HFFc6 (cell line): Measurements from ENCODE around the gene MNT. TPM values are rescaled to one million over a fixed set of nuclear protein-coding genes. Genes with fewer than 3 reads are reported as not detected.
"Not testable (repeated sequence)": the region's sequence is repeated elsewhere in the genome, so short reads cannot be mapped to it uniquely, and the experiment has no call there.

ENCODE experiments used
- DNase-seq: peaks from one replicate; pipeline ENCODE4 v3.0.0-alpha.2; 2018
- H3K27ac Mint-ChIP-seq: 2 replicates; pipeline ENCODE4 v1.8.0; 2020; ENCODE audit warnings: mild to moderate bottlenecking, mixed read lengths
- H3K27me3 Mint-ChIP-seq: 2 replicates; pipeline ENCODE4 v1.8.0; 2021; ENCODE audit warnings: mild to moderate bottlenecking, moderate library complexity, mixed read lengths; ENCODE audit not compliant: insufficient read depth
- H3K36me3 Mint-ChIP-seq: 2 replicates; pipeline ENCODE4 v1.8.0; 2021; ENCODE audit warnings: low read depth, mixed read lengths
- H3K4me1 Mint-ChIP-seq: 2 replicates; pipeline ENCODE4 v1.8.0; 2020; ENCODE audit warnings: low read depth, mixed read lengths
- H3K4me3 Mint-ChIP-seq: 2 replicates; pipeline ENCODE4 v1.8.0; 2020; ENCODE audit warnings: mild to moderate bottlenecking, moderate library complexity, mixed read lengths
- H3K9me3 Mint-ChIP-seq: 2 replicates; pipeline ENCODE4 v1.8.0; 2020; ENCODE audit warnings: mild to moderate bottlenecking, mixed read lengths
- CTCF ChIP-seq: fragments of 200-600 bp; sonication (generic); IDR thresholded peaks from 2 replicates; pipeline ENCODE4 v1.5.0; 2021; ENCODE audit warnings: antibody characterized with exemption, mild to moderate bottlenecking
- long read RNA-seq: library from polyadenylated mRNA; unstranded; transcript quantifications from one replicate; pipeline ENCODE4 v2.0.0, GENCODE V29; 2019
- total RNA-seq, 6 experiments: library from RNA; stranded (reverse); fragmentation: NEBNext Ultra II Directional; extraction: Animal tissue kit (Norgen Biotek cat#: 25700); gene quantifications; 2 replicates in 1 of 6; 3 replicates in 5 of 6; pipeline ENCODE4 v1.2.3, GENCODE V29; 2021

Gene MNT
- total RNA-seq, result 10 to 100 TPM; 19.4 to 25.4 (median 21.9) TPM
- long read RNA-seq, partial matches to known transcripts, result 0 of 4 reads
- long read RNA-seq, other reads (novel, unspliced or antisense), result 4 of 4 reads

DNA sequence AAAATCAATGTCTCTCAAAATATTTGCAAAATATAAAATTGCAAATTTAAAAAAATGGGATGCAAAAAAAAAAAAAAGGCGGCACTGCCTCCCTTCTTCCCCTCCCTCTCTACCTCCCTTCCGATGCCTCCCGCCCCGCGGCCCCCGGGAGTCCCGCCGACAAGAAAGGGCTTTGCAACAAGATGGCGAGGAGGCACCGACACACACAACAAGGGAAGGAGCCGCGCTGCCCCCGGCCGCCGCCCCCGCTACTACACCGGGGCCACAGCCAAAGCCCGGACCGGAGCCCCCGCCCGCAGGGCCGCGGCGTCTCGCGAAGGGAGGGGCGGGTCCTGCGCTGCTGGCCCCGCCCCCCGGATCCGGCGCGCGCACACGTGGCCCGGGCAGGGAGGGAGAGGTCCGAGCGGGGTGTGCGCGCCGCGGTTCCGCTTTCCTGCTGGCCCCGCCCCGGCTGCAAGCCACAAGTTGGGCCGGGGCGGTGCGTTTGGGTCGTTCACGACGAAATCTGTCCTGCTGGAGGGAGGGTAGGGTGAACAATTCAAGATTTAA lies at the start of gene MNT:
TSS of gene MNT (minus strand) at position 184 of the 549 bp plus-strand sequence. CDS start 348 bp downstream, outside the sequence.
- no peak; the same call in 1 of the 2 replicates for TF ChIP-seq CTCF
- no peaks in the 10 kb centered on the region for H3K9me3 Mint-ChIP-seq
- H3K27ac Mint-ChIP-seq, result peak within 1 kb of the TSS; percentile 99
- peaks cover 5% of the 10 kb centered on the region; the same call in 1 of the 2 replicates for H3K36me3 Mint-ChIP-seq
- peaks cover 10% of the 10 kb centered on the region for H3K27me3 Mint-ChIP-seq
- peak; percentile 90 for DNase-seq
- H3K4me1 Mint-ChIP-seq, result peaks cover 71% of the 10 kb centered on the region
- peak within 1 kb of the TSS; percentile 99 for H3K4me3 Mint-ChIP-seq

GRCh38 chr17:2450016-2450650 lies 49.3 kb upstream of the MNT start:
- H3K36me3 Mint-ChIP-seq, result peaks cover 7% of the 10 kb centered on the region
- H3K9me3 Mint-ChIP-seq, result peaks cover 6% of the 10 kb centered on the region; the same call in 1 of the 2 replicates
- TF ChIP-seq CTCF, result no peak
- no peak overlapping the region for H3K27ac Mint-ChIP-seq
- peaks cover 9% of the 10 kb centered on the region for H3K4me1 Mint-ChIP-seq
- DNase-seq, result no peak
- H3K4me3 Mint-ChIP-seq, result no peak overlapping the region
- H3K27me3 Mint-ChIP-seq, result no peaks in the 10 kb centered on the region; the same call in 1 of the 2 replicates

GRCh38 chr17:2449486-2449885 lies 48.6 kb upstream of the MNT start:
- Mint-ChIP-seq H3K36me3 (peaks cover 7% of the 10 kb centered on the region), H3K27me3 (no peaks in the 10 kb centered on the region; the same call in 1 of the 2 replicates), H3K4me3 (no peak overlapping the region), H3K4me1 (peaks cover 9% of the 10 kb centered on the region), H3K27ac (no peak overlapping the region; the same call in 1 of the 2 replicates), H3K9me3 (peaks cover 6% of the 10 kb centered on the region; the same call in 1 of the 2 replicates)
- TF ChIP-seq CTCF, result no peak
- DNase-seq, result no peak

DNA sequence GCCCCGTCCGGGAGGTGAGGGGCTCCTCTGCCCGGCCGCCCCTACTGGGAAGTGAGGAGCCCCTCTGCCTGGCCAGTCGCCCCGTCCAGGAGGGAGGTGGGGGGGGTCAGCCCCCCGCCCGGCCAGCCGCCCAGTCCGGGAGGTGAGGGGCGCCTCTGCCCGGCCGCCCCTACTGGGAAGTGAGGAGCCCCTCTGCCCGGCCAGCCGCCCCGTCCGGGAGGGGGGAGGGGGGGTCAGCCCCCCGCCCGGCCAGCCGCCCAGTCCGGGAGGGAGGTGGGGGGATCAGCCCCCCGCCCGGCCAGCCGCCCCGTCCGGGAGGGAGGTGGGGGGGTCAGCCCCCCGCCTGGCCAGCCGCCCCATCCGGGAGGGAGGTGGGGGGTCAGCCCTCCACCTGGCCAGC lies 46.6 kb upstream of the MNT start:
- H3K9me3 Mint-ChIP-seq, H3K27ac Mint-ChIP-seq, H3K4me1 Mint-ChIP-seq, H3K27me3 Mint-ChIP-seq, H3K4me3 Mint-ChIP-seq, H3K36me3 Mint-ChIP-seq, DNase-seq: not testable (repeated sequence)

DNA sequence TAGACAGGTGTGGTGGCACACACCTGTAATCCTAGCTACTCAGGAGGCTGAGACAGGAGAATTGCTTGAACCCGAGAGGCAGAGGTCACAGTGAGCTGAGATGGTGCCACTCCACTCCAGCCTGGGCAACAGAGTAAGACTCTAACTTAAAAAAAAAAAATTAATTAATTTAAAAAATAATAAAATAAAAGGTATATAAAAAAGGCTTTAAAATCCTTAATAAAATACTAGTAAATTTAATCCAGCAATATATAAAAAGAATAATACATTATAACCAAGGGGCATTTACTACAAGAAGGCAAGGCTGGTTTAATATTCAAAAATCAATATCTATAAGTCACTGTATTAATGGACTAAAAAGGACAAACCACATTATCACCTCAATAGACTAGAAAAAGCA lies 44.8 kb upstream of the MNT start:
- no peak overlapping the region for H3K4me3 Mint-ChIP-seq
- no peak for DNase-seq
- TF ChIP-seq CTCF, result no peak
- peaks cover 9% of the 10 kb centered on the region; the same call in 1 of the 2 replicates for H3K4me1 Mint-ChIP-seq
- peaks cover 6% of the 10 kb centered on the region; the same call in 1 of the 2 replicates for H3K9me3 Mint-ChIP-seq
- H3K27me3 Mint-ChIP-seq, result no peaks in the 10 kb centered on the region
- no peak overlapping the region for H3K27ac Mint-ChIP-seq
- peaks cover 14% of the 10 kb centered on the region for H3K36me3 Mint-ChIP-seq

DNA sequence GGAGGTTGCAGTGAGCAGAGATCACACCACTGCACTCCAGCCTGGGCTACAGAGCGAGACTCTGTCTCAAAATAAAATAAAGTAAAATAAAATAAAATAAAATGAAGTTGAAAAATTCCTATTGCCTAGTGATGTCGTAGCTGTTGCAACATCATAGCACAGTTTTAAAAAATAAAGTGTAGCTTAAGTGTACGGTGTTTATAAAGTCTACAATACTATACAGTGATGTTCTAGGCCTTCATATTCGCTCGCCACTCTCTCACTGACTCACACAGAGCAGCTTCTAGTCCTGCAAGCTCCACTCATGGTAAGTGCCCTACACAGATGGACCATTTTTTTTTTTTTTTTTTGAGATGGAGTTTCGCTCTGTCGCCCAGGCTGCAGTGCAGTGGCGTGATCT lies 43.5 kb upstream of the MNT start:
- no peaks in the 10 kb centered on the region for H3K27me3 Mint-ChIP-seq
- H3K9me3 Mint-ChIP-seq, result peaks cover 6% of the 10 kb centered on the region; the same call in 1 of the 2 replicates
- DNase-seq, result no peak
- H3K4me3 Mint-ChIP-seq, result no peak overlapping the region
- TF ChIP-seq CTCF, result no peak
- H3K36me3 Mint-ChIP-seq, result peaks cover 14% of the 10 kb centered on the region
- no peak overlapping the region for H3K27ac Mint-ChIP-seq
- peaks cover 3% of the 10 kb centered on the region; the same call in 1 of the 2 replicates for H3K4me1 Mint-ChIP-seq
